ENCODE data around the gene MED22. TPM values are rescaled to one million over a fixed set of nuclear protein-coding genes. Genes with fewer than 3 reads are reported as not detected.

MED22 gene
- total RNA-seq, 2 donors from 2014 or later, result 16.5 to 21.3 TPM

- Histone ChIP-seq H3K4me1 (peaks cover 41% of the 10 kb centered on the region), H3K36me3 (peaks cover 8% of the 10 kb centered on the region), H3K4me3 (no peak overlapping the region), H3K9ac (ENCODE audit: low read depth in 2 of 2, low read length in 2 of 2) (no peak overlapping the region), H3K27ac (no peak overlapping the region), H3K27me3 (no peaks in the 10 kb centered on the region), H3K9me3 (no peaks in the 10 kb centered on the region)
- no peak for TF ChIP-seq CTCF (IDR thresholded peaks at IDR 0.05)
- DNase-seq, result no peak
- intact Hi-C loops (cut with DNase I), result no loop called here
Measured at GRCh38 chr9:133369933-133370332, 22.0 kb upstream of the MED22 start.

- TF ChIP-seq CTCF (IDR thresholded peaks at IDR 0.05), result no peak
- DNase-seq, result no peak
- H3K27ac ChIP-seq, result no peak overlapping the region
- H3K4me1 ChIP-seq, result peaks cover 39% of the 10 kb centered on the region
- peaks cover 8% of the 10 kb centered on the region for H3K36me3 ChIP-seq
- H3K9ac ChIP-seq (ENCODE audit: low read depth in 2 of 2, low read length in 2 of 2), result peak overlapping the region in 1 of 2 donors; percentile 0
- no peaks in the 10 kb centered on the region for H3K9me3 ChIP-seq
- no peak overlapping the region for H3K4me3 ChIP-seq
- intact Hi-C loops (cut with DNase I), result no loop called here
- no peaks in the 10 kb centered on the region for H3K27me3 ChIP-seq
Measured at GRCh38 chr9:133369422-133369821, 21.5 kb upstream of the MED22 start.

- Histone ChIP-seq H3K27me3 (no peaks in the 10 kb centered on the region), H3K9ac (ENCODE audit: low read depth in 2 of 2, low read length in 2 of 2) (peak overlapping the region in 1 of 2 donors; percentile 41), H3K4me1 (peaks cover 37% of the 10 kb centered on the region), H3K9me3 (no peaks in the 10 kb centered on the region), H3K4me3 (no peak overlapping the region), H3K27ac (peak overlapping the region; percentile 54), H3K36me3 (peaks cover 8% of the 10 kb centered on the region)
- intact Hi-C loops (cut with DNase I), result no loop called here
- peak; percentile 60 for DNase-seq
- TF ChIP-seq CTCF (IDR thresholded peaks at IDR 0.05), result no peak
Measured at GRCh38 chr9:133368249-133368881, 20.4 kb upstream of the MED22 start.

GRCh38 chr9:133367778-133368177 is 19.8 kb upstream of the MED22 start:
- Histone ChIP-seq H3K4me3 (no peak overlapping the region), H3K27ac (no peak overlapping the region)

GRCh38 chr9:133367221-133367620 is 19.3 kb upstream of the MED22 start:
- no peaks in the 10 kb centered on the region for H3K9me3 ChIP-seq
- peaks cover 20% of the 10 kb centered on the region for H3K36me3 ChIP-seq
- no peak overlapping the region for H3K4me3 ChIP-seq
- no peaks in the 10 kb centered on the region for H3K27me3 ChIP-seq
- peaks cover 29% of the 10 kb centered on the region for H3K4me1 ChIP-seq
- H3K27ac ChIP-seq, result no peak overlapping the region
- DNase-seq, result no peak
- intact Hi-C loops (cut with DNase I), result no loop called here
- no peak for TF ChIP-seq CTCF (IDR thresholded peaks at IDR 0.05)
- H3K9ac ChIP-seq (ENCODE audit: low read depth in 2 of 2, low read length in 2 of 2), result peak overlapping the region in 1 of 2 donors; percentile 41

More at GRCh38 chr9:133367778-133368177, 19.8 kb upstream of the MED22 start:
- peaks cover 14% of the 10 kb centered on the region for H3K36me3 ChIP-seq
- no peak for DNase-seq
- TF ChIP-seq CTCF (IDR thresholded peaks at IDR 0.05), result no peak
- peak overlapping the region in 1 of 2 donors; percentile 41 for H3K9ac ChIP-seq (ENCODE audit: low read depth in 2 of 2, low read length in 2 of 2)
- no peaks in the 10 kb centered on the region for H3K9me3 ChIP-seq
- H3K4me1 ChIP-seq, result peaks cover 35% of the 10 kb centered on the region
- intact Hi-C loops (cut with DNase I), result no loop called here
- no peaks in the 10 kb centered on the region for H3K27me3 ChIP-seq
